DMS53 treated with DMSO at 0.1 percent for 48 hours (cell line): ENCODE data around the gene VPS4B.
"Not testable (repeated sequence)": the region's sequence is repeated elsewhere in the genome, so short reads cannot be mapped to it uniquely, and the experiment has no call there.

ENCODE experiments used
- DNase-seq: peaks from one replicate; lab custom pipeline; 2025; ENCODE audit not compliant: unreplicated experiment; lab: John Stamatoyannopoulos, UW

The VPS4B gene

GRCh38 chr18:63422087-63422863, at the start of gene VPS4B:
TSS of gene VPS4B (minus strand) at chr18:63422476. CDS start at chr18:63422259, 217 bp downstream.
- DNase-seq, result peak; percentile 99

GRCh38 chr18:63470751-63471150, 48.5 kb upstream of the VPS4B start:
- no peak for DNase-seq

- DNase-seq, result no peak
Measured at GRCh38 chr18:63468575-63468974, 46.3 kb upstream of the VPS4B start.

GRCh38 chr18:63467699-63468098, 45.4 kb upstream of the VPS4B start:
- peak; percentile 21 for DNase-seq

GRCh38 chr18:63465059-63465458, 42.8 kb upstream of the VPS4B start:
- no peak for DNase-seq

- no peak for DNase-seq
Measured at GRCh38 chr18:63464434-63464833, 42.2 kb upstream of the VPS4B start.

GRCh38 chr18:63460414-63460813, 38.1 kb upstream of the VPS4B start:
- no peak for DNase-seq

- DNase-seq, result no peak
Measured at GRCh38 chr18:63457977-63458376, 35.7 kb upstream of the VPS4B start.

- no peak for DNase-seq
Measured at GRCh38 chr18:63454497-63454896, 32.2 kb upstream of the VPS4B start.

GRCh38 chr18:63452751-63453150, 30.5 kb upstream of the VPS4B start:
- not testable (repeated sequence) for DNase-seq

GRCh38 chr18:63451799-63452660, 29.8 kb upstream of the VPS4B start:
- no peak for DNase-seq

GRCh38 chr18:63449426-63449825, 27.1 kb upstream of the VPS4B start:
- no peak for DNase-seq

- no peak for DNase-seq
Measured at GRCh38 chr18:63447066-63447465, 24.8 kb upstream of the VPS4B start.

GRCh38 chr18:63446266-63446665, 24.0 kb upstream of the VPS4B start:
- DNase-seq, result no peak

GRCh38 chr18:63445037-63445436, 22.8 kb upstream of the VPS4B start:
- no peak for DNase-seq

GRCh38 chr18:63444580-63444979, 22.3 kb upstream of the VPS4B start:
- DNase-seq, result peak; percentile 17

- DNase-seq, result no peak
Measured at GRCh38 chr18:63443829-63444228, 21.6 kb upstream of the VPS4B start.

- DNase-seq, result no peak
Measured at GRCh38 chr18:63440881-63441280, 18.6 kb upstream of the VPS4B start.

- DNase-seq, result no peak
Measured at GRCh38 chr18:63440219-63440618, 17.9 kb upstream of the VPS4B start.

- peak; percentile 87 for DNase-seq
Measured at GRCh38 chr18:63439334-63439733, 17.1 kb upstream of the VPS4B start.

- DNase-seq, result no peak
Measured at GRCh38 chr18:63438181-63438580, 15.9 kb upstream of the VPS4B start.

- DNase-seq, result no peak
Measured at GRCh38 chr18:63433334-63433866, 11.1 kb upstream of the VPS4B start.
